HCT116 (cell line): ENCODE results near the gene DOCK2. TPM values are rescaled to one million over a fixed set of nuclear protein-coding genes. Genes with fewer than 3 reads are reported as not detected.

Experiments
- ATAC-seq: fragments of 200-7000 bp; cut with Tn5 transposase; 2 replicates; pipeline ENCODE4 v1.9.1; 2020; ENCODE audit warnings: mild to moderate bottlenecking, moderate library complexity
- BruUV-seq: library from RNA; stranded (reverse); fragments of 400-500 nt; replicated peaks from 2 replicates; lab custom pipeline; 2021; lab: Mats Ljungman, UMichigan
- CTCF ChIA-PET: fragments of 300-600 bp; sonication (Branson Sonifier 250); formaldehyde crosslinking; loops from one replicate; lab custom pipeline; 2021; ENCODE audit warnings: antibody characterized with exemption; lab: Charles Lee
- POLR2A ChIA-PET: fragments of 300-600, 350-600 bp; sonication (Branson Sonifier 250); formaldehyde crosslinking; loops from one replicate; lab custom pipeline; 2021; ENCODE audit warnings: antibody characterized with exemption; lab: Charles Lee
- RAD21 ChIA-PET, 2 experiments: fragments of 300-600 bp; sonication (Branson Sonifier 250); formaldehyde crosslinking; loops; one replicate each; lab custom pipeline; 2023; ENCODE audit warnings: low total read pairs in 2 of 2; ENCODE audit not compliant: uncharacterized antibody in 2 of 2, unreplicated experiment in 2 of 2, low non-redundant PET in 1 of 2; lab: Charles Lee
- DNase-seq: peaks from one replicate; pipeline ENCODE4 v3.0.0-alpha.2; 2010; ENCODE audit warnings: low read depth, low spot score
- H2AFZ ChIP-seq: fragments of 200-600 bp; shearing (Covaris generic), sonication (generic); 2 replicates; pipeline ENCODE4 v1.6.1; 2017; ENCODE audit warnings: low read depth, mixed run types, mixed read lengths, antibody characterized with exemption, low read length; ENCODE audit not compliant: poor library complexity, severe bottlenecking
- H3K27ac ChIP-seq: 2 replicates; pipeline ENCODE4 v1.5.1; 2012; ENCODE audit warnings: low read depth, low read length
- H3K27me3 ChIP-seq: fragments of 200-600 bp; sonication (generic); 2 replicates; pipeline ENCODE4 v1.6.1; 2016; ENCODE audit warnings: mixed run types, low read length, mixed read lengths; ENCODE audit not compliant: insufficient read depth
- H3K36me3 ChIP-seq, 2 experiments: fragments of 200-500 bp in 1 of 2; fragments of 200-600 bp in 1 of 2; sonication (Bioruptor generic) in 1 of 2; sonication (generic) in 1 of 2; 2 replicates each; pipeline versions ENCODE4 v1.5.1 to v1.6.1; 2014 to 2016; ENCODE audit warnings: low read length in 2 of 2, inconsistent platforms in 1 of 2, mixed read lengths in 1 of 2, mixed run types in 1 of 2; ENCODE audit not compliant: insufficient read depth in 2 of 2, control insufficient read depth in 1 of 2
- H3K4me1 ChIP-seq, 2 experiments: fragments of 200-600 bp in 1 of 2; sonication (generic) in 1 of 2; 2 replicates each; pipeline versions ENCODE4 v1.5.1 to v1.6.1; 2012 to 2017; ENCODE audit warnings: low read length in 2 of 2, inconsistent platforms in 1 of 2, mild to moderate bottlenecking in 1 of 2, mixed read lengths in 1 of 2, mixed run types in 1 of 2, moderate library complexity in 1 of 2; ENCODE audit not compliant: insufficient read depth in 2 of 2, control insufficient read depth in 1 of 2
- H3K4me2 ChIP-seq: fragments of 200-600 bp; sonication (generic); 2 replicates; pipeline ENCODE4 v1.6.1; 2017; ENCODE audit warnings: mixed run types, low read length, mixed read lengths
- H3K4me3 ChIP-seq, 2 experiments: fragments of 200-600 bp in 1 of 2; sonication (generic) in 1 of 2; replicated peaks in 1 of 2; 2 replicates each; pipeline ENCODE4 v1.5.1; 2011 to 2016; ENCODE audit warnings: low read length in 2 of 2, control low read depth in 1 of 2, low read depth in 1 of 2, mild to moderate bottlenecking in 1 of 2, mixed read lengths in 1 of 2, mixed run types in 1 of 2
- H3K79me2 ChIP-seq: fragments of 200-600 bp; sonication (generic); 2 replicates; pipeline ENCODE4 v1.6.1; 2017; ENCODE audit warnings: mild to moderate bottlenecking, mixed run types, low read length, moderate library complexity, mixed read lengths; ENCODE audit not compliant: insufficient read depth
- H3K9ac ChIP-seq: fragments of 200-600 bp; sonication (generic); 2 replicates; pipeline ENCODE4 v1.6.1; 2016; ENCODE audit warnings: low read length, mixed read lengths
- H3K9me2 ChIP-seq: fragments of 200-600 bp; sonication (generic), shearing (Covaris generic); 2 replicates; pipeline ENCODE4 v1.6.1; 2017; ENCODE audit warnings: mixed run types, mild to moderate bottlenecking, moderate library complexity; ENCODE audit not compliant: insufficient read depth
- H3K9me3 ChIP-seq, 2 experiments: fragments of 200-500 bp in 1 of 2; fragments of 200-600 bp in 1 of 2; sonication (Bioruptor generic) in 1 of 2; sonication (generic) in 1 of 2; 2 replicates each; pipeline ENCODE4 v1.6.1; 2014 to 2017; ENCODE audit warnings: low read length in 2 of 2, mixed read lengths in 2 of 2, inconsistent platforms in 1 of 2, low read depth in 1 of 2, mild to moderate bottlenecking in 1 of 2, mixed run types in 1 of 2, moderate library complexity in 1 of 2; ENCODE audit not compliant: control insufficient read depth in 1 of 2, insufficient read depth in 1 of 2
- H4K20me1 ChIP-seq: fragments of 200-600 bp; sonication (generic), shearing (Covaris generic); 2 replicates; pipeline ENCODE4 v1.6.1; 2017; ENCODE audit warnings: mixed run types, mild to moderate bottlenecking, moderate library complexity; ENCODE audit not compliant: insufficient read depth
- CEBPB ChIP-seq: IDR thresholded peaks from 2 replicates; pipeline ENCODE4 v1.6.1; 2012; ENCODE audit warnings: low read depth
- FOSL1 ChIP-seq: IDR thresholded peaks from 2 replicates; pipeline ENCODE4 v1.6.1; 2012; ENCODE audit warnings: low read depth
- JUND ChIP-seq: IDR thresholded peaks from 2 replicates; pipeline ENCODE4 v1.6.1; 2012
- POLR2AphosphoS5 ChIP-seq: IDR thresholded peaks from 2 replicates; pipeline ENCODE4 v1.6.1; 2011; ENCODE audit warnings: mild to moderate bottlenecking, low read depth, low read length, moderate library complexity
- SIN3A ChIP-seq: IDR thresholded peaks from 2 replicates; pipeline ENCODE4 v1.6.1; 2012; ENCODE audit warnings: low read depth
- SRF ChIP-seq: IDR thresholded peaks from 2 replicates; pipeline ENCODE4 v1.6.1; 2012; ENCODE audit warnings: low read depth
- YY1 ChIP-seq: IDR thresholded peaks from 2 replicates; pipeline ENCODE4 v1.6.1; 2011; ENCODE audit warnings: low read length, low read depth, moderate library complexity, mild to moderate bottlenecking; ENCODE audit not compliant: insufficient replicate concordance; ENCODE audit errors: extremely low read depth
- ZFX ChIP-seq: fragments of 450-650 bp; IDR thresholded peaks from 2 replicates; pipeline ENCODE4 v1.6.1; 2017
- ZNF274 ChIP-seq: fragments of 200-500 bp; sonication (Bioruptor generic); IDR thresholded peaks from 2 replicates; pipeline ENCODE4 v1.6.1; 2014; ENCODE audit warnings: mild to moderate bottlenecking, low read depth, low read length, inconsistent platforms
- intact Hi-C: fragments of 100-400 bp; cut with micrococcal nuclease; formaldehyde crosslinking; loops from 2 replicates; pipeline ENCODE4 v1.10.0; 2022
- total RNA-seq: library from RNA; stranded (reverse); gene quantifications from one replicate; pipeline ENCODE4 v1.2.1, GENCODE V29; 2021; ENCODE audit not compliant: unreplicated experiment
- TF ChIP-seq, protein P1 (sequence below): IDR thresholded peaks from 2 replicates; pipeline ENCODE4 v1.6.1; 2011; ENCODE audit warnings: mild to moderate bottlenecking, low read length, moderate library complexity; ENCODE audit not compliant: insufficient replicate concordance; ENCODE audit errors: extremely low read depth
- TF ChIP-seq, protein P2 (sequence below): IDR thresholded peaks from 2 replicates; pipeline ENCODE4 v1.6.1; 2012
- TF ChIP-seq, protein P3 (sequence below), 3 experiments: fragments of 200-600 bp in 1 of 3; sonication (generic) in 1 of 3; IDR thresholded peaks in 2 of 3; conservative IDR thresholded peaks in 1 of 3; 2 replicates each; pipeline ENCODE4 v1.5.1; 2012 to 2017; ENCODE audit warnings: low read depth in 2 of 3, low read length in 2 of 3, antibody characterized with exemption in 1 of 3, borderline replicate concordance in 1 of 3, control low read depth in 1 of 3, mild to moderate bottlenecking in 1 of 3, mixed read lengths in 1 of 3, mixed run types in 1 of 3, moderate library complexity in 1 of 3; ENCODE audit not compliant: insufficient read depth in 1 of 3

The DOCK2 gene
- total RNA-seq, 1 experiment from 2014 or later, result 0.89 TPM

DNA sequence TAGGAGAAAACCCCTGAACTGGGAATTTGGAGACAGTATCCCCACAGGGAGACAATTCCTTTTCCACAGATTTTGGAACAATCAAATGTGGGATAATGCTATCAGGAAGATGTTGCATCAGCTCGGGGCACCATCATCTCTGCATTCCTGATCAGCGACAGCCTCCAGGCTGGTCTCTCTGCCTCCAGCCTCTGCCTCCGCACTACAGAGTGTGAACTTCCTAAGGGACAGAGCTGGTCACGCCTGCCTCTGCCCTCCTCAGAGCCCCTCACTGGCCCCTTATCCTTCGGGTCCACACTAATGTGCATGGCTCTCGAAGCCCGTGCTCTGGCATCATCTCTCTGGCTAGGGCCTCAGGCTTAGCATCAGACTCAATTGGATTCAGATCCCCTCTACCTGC, 477.2 kb downstream of the DOCK2 start:
- TF ChIP-seq CEBPB (no peak), POLR2AphosphoS5 (no peak), YY1 (no peak), ZNF274 (no peak), SIN3A (no peak), FOSL1 (no peak), SRF (no peak), ZFX (no peak), JUND (no peak)
- TF ChIP-seq, protein P1, sequence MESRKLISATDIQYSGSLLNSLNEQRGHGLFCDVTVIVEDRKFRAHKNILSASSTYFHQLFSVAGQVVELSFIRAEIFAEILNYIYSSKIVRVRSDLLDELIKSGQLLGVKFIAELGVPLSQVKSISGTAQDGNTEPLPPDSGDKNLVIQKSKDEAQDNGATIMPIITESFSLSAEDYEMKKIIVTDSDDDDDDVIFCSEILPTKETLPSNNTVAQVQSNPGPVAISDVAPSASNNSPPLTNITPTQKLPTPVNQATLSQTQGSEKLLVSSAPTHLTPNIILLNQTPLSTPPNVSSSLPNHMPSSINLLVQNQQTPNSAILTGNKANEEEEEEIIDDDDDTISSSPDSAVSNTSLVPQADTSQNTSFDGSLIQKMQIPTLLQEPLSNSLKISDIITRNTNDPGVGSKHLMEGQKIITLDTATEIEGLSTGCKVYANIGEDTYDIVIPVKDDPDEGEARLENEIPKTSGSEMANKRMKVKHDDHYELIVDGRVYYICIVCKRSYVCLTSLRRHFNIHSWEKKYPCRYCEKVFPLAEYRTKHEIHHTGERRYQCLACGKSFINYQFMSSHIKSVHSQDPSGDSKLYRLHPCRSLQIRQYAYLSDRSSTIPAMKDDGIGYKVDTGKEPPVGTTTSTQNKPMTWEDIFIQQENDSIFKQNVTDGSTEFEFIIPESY, result no peak
- TF ChIP-seq, protein P2, sequence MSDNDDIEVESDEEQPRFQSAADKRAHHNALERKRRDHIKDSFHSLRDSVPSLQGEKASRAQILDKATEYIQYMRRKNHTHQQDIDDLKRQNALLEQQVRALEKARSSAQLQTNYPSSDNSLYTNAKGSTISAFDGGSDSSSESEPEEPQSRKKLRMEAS, result no peak
- TF ChIP-seq, protein P3, sequence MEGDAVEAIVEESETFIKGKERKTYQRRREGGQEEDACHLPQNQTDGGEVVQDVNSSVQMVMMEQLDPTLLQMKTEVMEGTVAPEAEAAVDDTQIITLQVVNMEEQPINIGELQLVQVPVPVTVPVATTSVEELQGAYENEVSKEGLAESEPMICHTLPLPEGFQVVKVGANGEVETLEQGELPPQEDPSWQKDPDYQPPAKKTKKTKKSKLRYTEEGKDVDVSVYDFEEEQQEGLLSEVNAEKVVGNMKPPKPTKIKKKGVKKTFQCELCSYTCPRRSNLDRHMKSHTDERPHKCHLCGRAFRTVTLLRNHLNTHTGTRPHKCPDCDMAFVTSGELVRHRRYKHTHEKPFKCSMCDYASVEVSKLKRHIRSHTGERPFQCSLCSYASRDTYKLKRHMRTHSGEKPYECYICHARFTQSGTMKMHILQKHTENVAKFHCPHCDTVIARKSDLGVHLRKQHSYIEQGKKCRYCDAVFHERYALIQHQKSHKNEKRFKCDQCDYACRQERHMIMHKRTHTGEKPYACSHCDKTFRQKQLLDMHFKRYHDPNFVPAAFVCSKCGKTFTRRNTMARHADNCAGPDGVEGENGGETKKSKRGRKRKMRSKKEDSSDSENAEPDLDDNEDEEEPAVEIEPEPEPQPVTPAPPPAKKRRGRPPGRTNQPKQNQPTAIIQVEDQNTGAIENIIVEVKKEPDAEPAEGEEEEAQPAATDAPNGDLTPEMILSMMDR (IDR thresholded peaks at IDR 0.05 in 2 of 3, conservative IDR thresholded peaks at IDR 0.05 in 1 of 3; ENCODE audit: borderline replicate concordance in 1 of 3, insufficient read depth in 1 of 3, low read depth in 2 of 3, low read length in 2 of 3), result no peak
- Histone ChIP-seq H3K36me3 (no peaks in the 10 kb centered on the region), H4K20me1 (no peaks in the 10 kb centered on the region), H3K4me3 (no peak overlapping the region), H3K9me2 (no peaks in the 10 kb centered on the region), H3K9me3 (no peaks in the 10 kb centered on the region), H2AFZ (no peak overlapping the region), H3K4me2 (no peak overlapping the region), H3K4me1 (no peaks in the 10 kb centered on the region), H3K79me2 (no peaks in the 10 kb centered on the region), H3K9ac (no peak overlapping the region), H3K27ac (no peak overlapping the region), H3K27me3 (no peaks in the 10 kb centered on the region)
- no TSS peak for BruUV-seq
- intact Hi-C loops, result no loop called here
- ChIA-PET POLR2A (no interaction called here), CTCF (interaction anchor here (1.0 kb wide), 1 partner anchor 70 kb away, joined by 3 read pairs; no protein-coding TSS in a partner anchor), RAD21 (no interaction called here)
- ATAC-seq, result no peak
- no peak for DNase-seq
